OCI-LY7 (cell line): ENCODE data around the gene SLC25A33.

Experiments used
- CTCF ChIP-seq: fragments of 200-600 bp; sonication (generic); conservative IDR thresholded peaks from 2 replicates; pipeline ENCODE4 v1.5.1; 2014; ENCODE audit warnings: mild to moderate bottlenecking, antibody characterized with exemption, low read length, moderate library complexity, mixed read lengths
- EZH2phosphoT487 ChIP-seq: fragments of 200-600 bp; sonication (generic); IDR thresholded peaks from 2 replicates; pipeline ENCODE4 v1.6.1; 2018; ENCODE audit warnings: low read depth, borderline replicate concordance, mild to moderate bottlenecking, mixed run types, antibody characterized with exemption, low read length, moderate library complexity, mixed read lengths

DNA sequence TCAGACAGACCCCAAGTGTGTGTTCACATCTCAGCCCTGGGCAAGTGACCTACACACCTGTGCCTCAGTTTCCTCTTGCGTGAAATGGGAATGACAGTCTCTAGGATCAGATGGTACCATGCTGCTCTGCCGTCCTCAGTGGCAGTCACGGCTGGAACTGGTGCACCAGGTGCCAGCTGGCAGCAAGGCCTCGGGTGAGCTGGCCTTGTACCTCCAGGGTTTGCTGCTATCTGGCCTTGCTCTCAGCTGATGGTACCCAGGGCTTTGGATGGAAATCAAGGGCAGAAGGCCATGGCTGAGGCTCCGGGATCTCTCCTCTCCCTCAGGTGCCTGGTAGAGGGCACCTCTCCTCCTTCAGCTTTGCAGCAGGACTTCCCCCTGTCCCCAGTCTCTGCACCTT, 70.7 kb downstream of the SLC25A33 start:
- TF ChIP-seq CTCF (no peak), EZH2phosphoT487 (no peak)
